ENCODE data around the gene FAM83E.

The FAM83E gene

DNA sequence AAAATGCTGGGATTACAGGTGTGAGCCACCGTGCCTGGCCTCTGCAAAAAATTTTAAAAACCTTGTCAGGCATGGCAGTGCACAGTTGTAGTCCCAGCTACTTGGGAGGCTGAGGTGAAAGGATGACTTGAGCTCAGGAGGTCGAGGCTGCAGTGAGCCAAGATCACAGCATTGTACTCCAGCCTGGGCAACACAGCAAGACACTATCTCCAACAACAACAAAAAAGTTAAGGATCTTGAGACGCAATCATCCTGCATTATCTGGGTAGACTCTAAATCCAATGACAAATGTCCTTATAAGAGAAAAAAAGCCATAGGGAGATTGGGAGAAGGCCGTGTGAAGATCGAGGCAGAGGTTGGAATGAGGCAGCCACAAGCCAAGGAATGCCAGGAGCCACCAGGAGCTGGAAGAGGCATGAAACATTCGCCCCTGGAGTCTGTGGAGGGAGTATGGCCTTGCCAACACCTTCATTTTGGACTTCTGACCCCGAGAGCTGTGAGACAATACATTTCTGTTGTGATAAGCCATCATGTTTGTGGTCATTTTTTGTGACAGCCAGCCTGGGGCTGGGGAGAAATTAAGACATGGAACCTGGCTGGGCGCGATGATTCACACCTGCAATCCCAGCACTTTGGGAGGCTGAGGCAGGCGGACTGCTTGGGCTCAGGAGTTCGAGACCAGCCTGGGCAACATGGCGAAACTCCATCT is 36.3 kb upstream of the FAM83E start:
- TF ChIP-seq, protein P1, sequence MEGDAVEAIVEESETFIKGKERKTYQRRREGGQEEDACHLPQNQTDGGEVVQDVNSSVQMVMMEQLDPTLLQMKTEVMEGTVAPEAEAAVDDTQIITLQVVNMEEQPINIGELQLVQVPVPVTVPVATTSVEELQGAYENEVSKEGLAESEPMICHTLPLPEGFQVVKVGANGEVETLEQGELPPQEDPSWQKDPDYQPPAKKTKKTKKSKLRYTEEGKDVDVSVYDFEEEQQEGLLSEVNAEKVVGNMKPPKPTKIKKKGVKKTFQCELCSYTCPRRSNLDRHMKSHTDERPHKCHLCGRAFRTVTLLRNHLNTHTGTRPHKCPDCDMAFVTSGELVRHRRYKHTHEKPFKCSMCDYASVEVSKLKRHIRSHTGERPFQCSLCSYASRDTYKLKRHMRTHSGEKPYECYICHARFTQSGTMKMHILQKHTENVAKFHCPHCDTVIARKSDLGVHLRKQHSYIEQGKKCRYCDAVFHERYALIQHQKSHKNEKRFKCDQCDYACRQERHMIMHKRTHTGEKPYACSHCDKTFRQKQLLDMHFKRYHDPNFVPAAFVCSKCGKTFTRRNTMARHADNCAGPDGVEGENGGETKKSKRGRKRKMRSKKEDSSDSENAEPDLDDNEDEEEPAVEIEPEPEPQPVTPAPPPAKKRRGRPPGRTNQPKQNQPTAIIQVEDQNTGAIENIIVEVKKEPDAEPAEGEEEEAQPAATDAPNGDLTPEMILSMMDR (conservative IDR thresholded peaks at IDR 0.05; ENCODE audit: low read depth), result no peak
- H3K27ac ChIP-seq, result peak overlapping the region; percentile 15
- ChIA-PET POLR2A (ENCODE audit: low non-redundant PET) (no interaction called here), CTCF (interaction anchor here (0.6 to 0.7 kb wide), 2 partner anchors 13 to 194 kb away, joined by 3 read pairs; no protein-coding TSS in a partner anchor)
- DNase-seq (ENCODE audit: low spot score), result no peak

DNA sequence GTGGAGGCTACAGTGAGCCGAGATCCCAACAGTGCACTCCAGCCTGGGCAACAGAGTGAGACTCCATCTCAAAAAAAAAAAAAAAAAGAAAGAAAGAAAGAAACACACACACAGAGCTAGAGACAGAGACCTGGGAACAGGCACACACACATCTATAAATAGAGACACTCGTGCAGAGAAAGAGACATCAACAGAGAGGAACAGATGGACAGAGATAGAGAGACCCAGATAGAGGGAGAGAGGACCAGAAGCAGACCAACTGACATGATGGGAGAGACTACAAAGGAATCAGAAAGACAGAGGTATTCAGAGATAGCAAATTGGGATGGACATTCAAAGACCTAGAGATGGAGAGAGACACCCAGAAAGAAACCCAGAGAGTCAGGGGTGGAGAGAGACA is 33.3 kb upstream of the FAM83E start:
- H3K27ac ChIP-seq, result peak overlapping the region; percentile 83
- ChIA-PET POLR2A (ENCODE audit: low non-redundant PET) (no interaction called here), CTCF (no interaction called here)
- TF ChIP-seq, protein P1 (conservative IDR thresholded peaks at IDR 0.05; ENCODE audit: low read depth), result no peak
- no peak for DNase-seq (ENCODE audit: low spot score)

DNA sequence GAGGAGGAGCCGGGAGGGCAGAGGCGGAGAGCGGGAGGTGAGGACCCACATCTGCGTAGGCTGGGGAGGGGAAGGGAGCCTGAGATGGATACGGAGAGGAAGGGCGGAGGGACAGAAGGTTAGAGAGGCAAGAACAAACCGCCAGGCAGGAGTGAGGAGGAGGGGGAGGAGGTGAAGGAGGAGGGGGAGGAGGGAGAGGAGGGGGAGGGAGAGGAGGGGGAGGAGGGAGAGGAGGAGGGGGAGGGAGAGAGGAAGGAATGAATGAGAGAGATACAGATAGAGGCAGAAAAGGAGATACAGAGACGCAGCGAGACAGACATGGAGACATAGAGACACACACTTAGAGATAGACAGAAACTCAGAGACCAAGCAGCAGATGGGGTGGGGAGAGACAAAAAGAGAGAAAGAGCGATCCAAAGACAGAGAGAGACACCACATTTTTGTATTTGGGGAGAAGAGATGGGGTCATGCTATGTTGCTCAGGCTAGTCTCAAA is 31.9 kb upstream of the FAM83E start:
- TF ChIP-seq, protein P1 (conservative IDR thresholded peaks at IDR 0.05; ENCODE audit: low read depth), result no peak; the same call in 1 of the 2 replicates
- H3K27ac ChIP-seq, result peak overlapping the region; percentile 83
- ChIA-PET POLR2A (ENCODE audit: low non-redundant PET) (no interaction called here), CTCF (interaction anchor here (0.7 kb wide), 1 partner anchor 189 kb away, joined by 3 read pairs; the partner anchor contains the start of gene HSD17B14)
- DNase-seq (ENCODE audit: low spot score), result no peak

DNA sequence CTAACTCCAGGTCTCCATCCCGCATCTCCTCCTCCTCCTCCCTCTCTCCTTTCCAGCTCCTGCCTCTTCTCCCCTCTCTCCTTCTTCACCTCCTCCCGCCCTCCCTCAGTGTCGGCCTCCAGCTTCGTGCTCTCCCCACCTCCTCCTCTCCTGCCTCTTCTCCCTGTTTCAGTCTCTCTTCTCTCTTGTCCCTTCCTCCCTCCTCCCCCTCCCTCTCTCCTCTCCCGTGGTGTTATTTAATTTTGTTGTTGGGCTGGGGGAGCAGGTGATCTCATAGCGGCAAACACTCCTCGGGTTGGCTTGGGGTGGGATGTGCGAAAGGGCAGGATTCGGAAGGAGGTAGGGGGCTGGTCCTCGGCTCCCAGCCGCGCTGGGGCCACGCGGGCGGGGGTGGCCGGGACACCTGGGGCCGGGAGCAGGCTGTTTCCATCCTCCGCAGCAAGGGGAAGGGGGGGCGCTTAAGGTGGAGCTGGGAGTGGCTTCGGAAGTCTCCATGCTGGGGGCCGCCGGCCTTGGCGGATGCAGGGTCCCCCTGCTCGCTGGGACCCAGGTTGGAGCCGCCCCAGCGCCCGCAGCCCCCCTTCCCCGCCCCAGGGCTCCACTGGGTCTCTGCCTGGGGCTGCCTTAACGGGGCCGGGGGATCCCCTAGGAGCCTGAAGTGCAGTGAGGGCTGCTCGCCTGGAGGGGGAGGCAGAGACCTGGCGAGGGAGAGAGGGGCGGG is 31.3 kb upstream of the FAM83E start, which contains the start of gene CA11:
Gene CA11, minus strand, starts transcription at position 187 of the 721 bp plus-strand sequence. CDS start 555 bp downstream, outside the sequence.
- ChIA-PET CTCF (interaction anchor here (0.6 to 1.4 kb wide), 7 partner anchors 24 to 207 kb away, joined by 3 to 8 read pairs (median 4); partner anchors contain the start of gene HSD17B14), POLR2A (ENCODE audit: low non-redundant PET) (interaction anchor here (0.7 kb wide), 1 partner anchor 74 kb away, joined by 3 read pairs; no protein-coding TSS in a partner anchor)
- DNase-seq (ENCODE audit: low spot score), result peak; percentile 88
- H3K27ac ChIP-seq, result peak within 1 kb of the TSS; percentile 83
- TF ChIP-seq, protein P1 (conservative IDR thresholded peaks at IDR 0.05; ENCODE audit: low read depth), result peak; percentile 88

DNA sequence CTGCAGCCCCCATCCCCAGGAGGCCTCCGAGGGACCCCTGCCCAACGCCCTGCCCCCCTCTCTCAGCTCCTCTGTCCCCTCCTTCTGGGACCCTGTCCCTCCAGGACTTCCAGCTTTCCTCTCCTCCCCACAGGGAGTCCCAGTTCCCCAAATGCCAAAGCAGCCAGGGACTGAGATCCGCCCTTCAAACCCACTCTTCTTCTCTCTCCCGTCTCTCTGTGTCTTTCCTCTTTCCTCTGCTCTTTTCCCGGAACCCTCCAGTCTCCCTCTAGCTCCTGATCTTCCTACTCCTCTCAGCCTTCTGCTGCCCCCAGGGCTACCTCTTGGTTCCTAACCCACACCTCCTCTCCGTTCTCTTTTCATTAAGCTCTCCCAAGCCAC is 30.7 kb upstream of the FAM83E start:
- ChIA-PET POLR2A (ENCODE audit: low non-redundant PET) (interaction anchor here (0.7 kb wide), 1 partner anchor 75 kb away, joined by 3 read pairs; no protein-coding TSS in a partner anchor), CTCF (interaction anchor here (0.6 to 1.4 kb wide), 7 partner anchors 24 to 207 kb away, joined by 3 to 8 read pairs (median 4); no protein-coding TSS in a partner anchor)
- peak overlapping the region; percentile 83 for H3K27ac ChIP-seq
- DNase-seq (ENCODE audit: low spot score), result no peak
- TF ChIP-seq, protein P1 (conservative IDR thresholded peaks at IDR 0.05; ENCODE audit: low read depth), result no peak

All from RWPE1 (cell line).